ENCODE measurements around the gene CERT1. TPM values are rescaled to one million over a fixed set of nuclear protein-coding genes. Genes with fewer than 3 reads are reported as not detected.
"Not testable (repeated sequence)": the region's sequence is repeated elsewhere in the genome, so short reads cannot be mapped to it uniquely, and the experiment has no call there.

CERT1 gene
- total RNA-seq, 1 donor from 2014 or later: 33.1 TPM

GRCh38 chr5:75337366-75338021, 173.9 kb downstream of the CERT1 start:
- no peaks in the 10 kb centered on the region for H3K9me3 Mint-ChIP-seq (ENCODE audit: unreplicated experiment)
- no peaks in the 10 kb centered on the region for H3K36me3 Mint-ChIP-seq (ENCODE audit: unreplicated experiment)

GRCh38 chr5:75336615-75337336, 174.7 kb downstream of the CERT1 start, which contains the start of gene HMGCR:
HMGCR (plus strand) TSS chr5:75337220; CDS start chr5:75342606, 5,386 bp downstream.
- Mint-ChIP-seq H3K4me1 (ENCODE audit: unreplicated experiment) (peaks cover 35% of the 10 kb centered on the region), H3K9me3 (ENCODE audit: unreplicated experiment) (no peaks in the 10 kb centered on the region), H3K36me3 (ENCODE audit: unreplicated experiment) (no peaks in the 10 kb centered on the region), H3K27me3 (ENCODE audit: unreplicated experiment) (no peaks in the 10 kb centered on the region), H3K4me3 (ENCODE audit: unreplicated experiment) (no peak within 1 kb of the TSS), H3K27ac (ENCODE audit: unreplicated experiment) (no peak within 1 kb of the TSS)
- DNase-seq (ENCODE audit: extremely low spot score, unreplicated experiment): peak; percentile 99
- TF ChIP-seq CTCF (IDR thresholded peaks at IDR 0.05): no peak

More at GRCh38 chr5:75337366-75338021, 173.9 kb downstream of the CERT1 start:
- Mint-ChIP-seq H3K27ac (ENCODE audit: unreplicated experiment) (no peak overlapping the region), H3K4me3 (ENCODE audit: unreplicated experiment) (no peak overlapping the region), H3K27me3 (ENCODE audit: unreplicated experiment) (no peaks in the 10 kb centered on the region), H3K4me1 (ENCODE audit: unreplicated experiment) (peaks cover 39% of the 10 kb centered on the region)
- no peak for TF ChIP-seq CTCF (IDR thresholded peaks at IDR 0.05)
- DNase-seq (ENCODE audit: extremely low spot score, unreplicated experiment): peak; percentile 86

GRCh38 chr5:75335952-75336614, 175.3 kb downstream of the CERT1 start:
- no peak overlapping the region for H3K27ac Mint-ChIP-seq (ENCODE audit: unreplicated experiment)
- peak; percentile 48 for TF ChIP-seq CTCF (IDR thresholded peaks at IDR 0.05)
- H3K36me3 Mint-ChIP-seq (ENCODE audit: unreplicated experiment): no peaks in the 10 kb centered on the region
- no peak overlapping the region for H3K4me3 Mint-ChIP-seq (ENCODE audit: unreplicated experiment)
- no peaks in the 10 kb centered on the region for H3K9me3 Mint-ChIP-seq (ENCODE audit: unreplicated experiment)
- DNase-seq (ENCODE audit: extremely low spot score, unreplicated experiment): no peak
- no peaks in the 10 kb centered on the region for H3K27me3 Mint-ChIP-seq (ENCODE audit: unreplicated experiment)
- H3K4me1 Mint-ChIP-seq (ENCODE audit: unreplicated experiment): peaks cover 28% of the 10 kb centered on the region

- Mint-ChIP-seq H3K27ac (ENCODE audit: unreplicated experiment) (no peak overlapping the region), H3K27me3 (ENCODE audit: unreplicated experiment) (no peaks in the 10 kb centered on the region), H3K36me3 (ENCODE audit: unreplicated experiment) (no peaks in the 10 kb centered on the region), H3K9me3 (ENCODE audit: unreplicated experiment) (no peaks in the 10 kb centered on the region), H3K4me1 (ENCODE audit: unreplicated experiment) (peaks cover 23% of the 10 kb centered on the region), H3K4me3 (ENCODE audit: unreplicated experiment) (no peak overlapping the region)
- no peak for DNase-seq (ENCODE audit: extremely low spot score, unreplicated experiment)
- no peak for TF ChIP-seq CTCF (IDR thresholded peaks at IDR 0.05)
These were observed 175.9 kb downstream of the CERT1 start for GRCh38 chr5:75335486-75335885.

- peaks cover 14% of the 10 kb centered on the region for H3K4me1 Mint-ChIP-seq (ENCODE audit: unreplicated experiment)
- H3K9me3 Mint-ChIP-seq (ENCODE audit: unreplicated experiment); H3K4me3 Mint-ChIP-seq (ENCODE audit: unreplicated experiment); DNase-seq (ENCODE audit: extremely low spot score, unreplicated experiment); H3K36me3 Mint-ChIP-seq (ENCODE audit: unreplicated experiment); H3K27me3 Mint-ChIP-seq (ENCODE audit: unreplicated experiment); H3K27ac Mint-ChIP-seq (ENCODE audit: unreplicated experiment): not testable (repeated sequence)
These were observed 177.0 kb downstream of the CERT1 start for GRCh38 chr5:75334413-75334812.

- not testable (repeated sequence) for H3K9me3 Mint-ChIP-seq (ENCODE audit: unreplicated experiment); H3K36me3 Mint-ChIP-seq (ENCODE audit: unreplicated experiment); H3K27me3 Mint-ChIP-seq (ENCODE audit: unreplicated experiment); H3K27ac Mint-ChIP-seq (ENCODE audit: unreplicated experiment); H3K4me3 Mint-ChIP-seq (ENCODE audit: unreplicated experiment); DNase-seq (ENCODE audit: extremely low spot score, unreplicated experiment); H3K4me1 Mint-ChIP-seq (ENCODE audit: unreplicated experiment)
These were observed 177.7 kb downstream of the CERT1 start for GRCh38 chr5:75333759-75334158.

All from osteocyte (in vitro differentiated cells).